DOHH2 (cell line): ENCODE measurements around the gene KIF21B.

Experiments used
- CTCF ChIP-seq: fragments of 200-600 bp; sonication (generic); IDR thresholded peaks from one replicate; pipeline ENCODE4 v1.5.1; 2014; ENCODE audit warnings: antibody characterized with exemption, mild to moderate bottlenecking, low read depth, low read length; ENCODE audit not compliant: poor library complexity, severe bottlenecking
- EZH2phosphoT487 ChIP-seq: fragments of 200-600 bp; sonication (generic); IDR thresholded peaks from 2 replicates; pipeline ENCODE4 v1.6.1; 2017; ENCODE audit warnings: borderline replicate concordance, mild to moderate bottlenecking, antibody characterized with exemption, low read length, moderate library complexity, mixed read lengths

GRCh38 chr1:200947059-200947566 lies 76.4 kb downstream of the KIF21B start:
- TF ChIP-seq CTCF = no peak
- no peak for TF ChIP-seq EZH2phosphoT487
